PFSK-1 (cell line): Measurements from ENCODE around the gene GALNT10.

Experiments
- POLR2AphosphoS5 ChIP-seq: IDR thresholded peaks from 2 replicates; pipeline ENCODE4 v1.6.1; 2012; ENCODE audit warnings: low read depth, mild to moderate bottlenecking, control low read depth, low read length, moderate library complexity
- SIN3A ChIP-seq: IDR thresholded peaks from 2 replicates; pipeline ENCODE4 v1.6.1; 2012; ENCODE audit warnings: mild to moderate bottlenecking, low read length, moderate library complexity, borderline replicate concordance; ENCODE audit not compliant: insufficient read depth
- TAF1 ChIP-seq: IDR thresholded peaks from 2 replicates; pipeline ENCODE4 v1.6.1; 2012; ENCODE audit warnings: low read length, control low read depth, borderline replicate concordance; ENCODE audit not compliant: insufficient read depth
- TF ChIP-seq, protein P1 (sequence below), 2 experiments: IDR thresholded peaks; 2 replicates each; pipeline versions ENCODE4 v1.6.1 to v1.8.0; 2011 to 2012; ENCODE audit warnings: low read depth in 2 of 2, low read length in 2 of 2, control low read depth in 1 of 2, inconsistent platforms in 1 of 2, mild to moderate bottlenecking in 1 of 2, moderate library complexity in 1 of 2; ENCODE audit not compliant: insufficient read depth in 1 of 2

DNA sequence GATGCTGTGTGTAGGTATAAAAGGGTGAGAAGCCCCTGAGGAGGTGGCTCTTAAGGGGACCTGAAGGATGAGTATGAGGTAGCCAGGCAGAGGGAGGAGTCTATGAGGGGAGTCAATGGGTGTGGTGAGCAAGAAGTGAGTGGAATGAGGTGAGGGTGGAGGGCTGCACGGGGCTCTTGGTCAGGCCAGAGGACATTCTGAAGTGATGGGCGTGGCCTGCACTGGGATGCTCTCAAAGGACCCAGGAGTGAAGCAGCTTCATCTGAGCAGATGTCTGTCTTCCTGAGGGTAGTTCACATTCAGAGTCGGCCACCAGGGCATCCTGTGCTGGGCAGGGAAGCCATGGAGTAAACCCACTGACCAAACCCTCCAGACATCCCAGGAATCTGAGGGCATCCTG, 210.1 kb downstream of the GALNT10 start:
- TF ChIP-seq TAF1, result no peak
- TF ChIP-seq, protein P1, sequence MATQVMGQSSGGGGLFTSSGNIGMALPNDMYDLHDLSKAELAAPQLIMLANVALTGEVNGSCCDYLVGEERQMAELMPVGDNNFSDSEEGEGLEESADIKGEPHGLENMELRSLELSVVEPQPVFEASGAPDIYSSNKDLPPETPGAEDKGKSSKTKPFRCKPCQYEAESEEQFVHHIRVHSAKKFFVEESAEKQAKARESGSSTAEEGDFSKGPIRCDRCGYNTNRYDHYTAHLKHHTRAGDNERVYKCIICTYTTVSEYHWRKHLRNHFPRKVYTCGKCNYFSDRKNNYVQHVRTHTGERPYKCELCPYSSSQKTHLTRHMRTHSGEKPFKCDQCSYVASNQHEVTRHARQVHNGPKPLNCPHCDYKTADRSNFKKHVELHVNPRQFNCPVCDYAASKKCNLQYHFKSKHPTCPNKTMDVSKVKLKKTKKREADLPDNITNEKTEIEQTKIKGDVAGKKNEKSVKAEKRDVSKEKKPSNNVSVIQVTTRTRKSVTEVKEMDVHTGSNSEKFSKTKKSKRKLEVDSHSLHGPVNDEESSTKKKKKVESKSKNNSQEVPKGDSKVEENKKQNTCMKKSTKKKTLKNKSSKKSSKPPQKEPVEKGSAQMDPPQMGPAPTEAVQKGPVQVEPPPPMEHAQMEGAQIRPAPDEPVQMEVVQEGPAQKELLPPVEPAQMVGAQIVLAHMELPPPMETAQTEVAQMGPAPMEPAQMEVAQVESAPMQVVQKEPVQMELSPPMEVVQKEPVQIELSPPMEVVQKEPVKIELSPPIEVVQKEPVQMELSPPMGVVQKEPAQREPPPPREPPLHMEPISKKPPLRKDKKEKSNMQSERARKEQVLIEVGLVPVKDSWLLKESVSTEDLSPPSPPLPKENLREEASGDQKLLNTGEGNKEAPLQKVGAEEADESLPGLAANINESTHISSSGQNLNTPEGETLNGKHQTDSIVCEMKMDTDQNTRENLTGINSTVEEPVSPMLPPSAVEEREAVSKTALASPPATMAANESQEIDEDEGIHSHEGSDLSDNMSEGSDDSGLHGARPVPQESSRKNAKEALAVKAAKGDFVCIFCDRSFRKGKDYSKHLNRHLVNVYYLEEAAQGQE (IDR thresholded peaks at IDR 0.05; ENCODE audit: insufficient read depth in 1 of 2, low read depth in 2 of 2, low read length in 2 of 2), result no peak
- no peak for TF ChIP-seq POLR2AphosphoS5
- TF ChIP-seq SIN3A, result no peak
